HFFc6 (cell line): ENCODE data around the gene MAPKAPK5. TPM values are rescaled to one million over a fixed set of nuclear protein-coding genes. Genes with fewer than 3 reads are reported as not detected.
"Not testable (repeated sequence)": the region's sequence is repeated elsewhere in the genome, so short reads cannot be mapped to it uniquely, and the experiment has no call there.

ENCODE experiments used
- DNase-seq: peaks from one replicate; pipeline ENCODE4 v3.0.0-alpha.2; 2018
- H3K27ac Mint-ChIP-seq: 2 replicates; pipeline ENCODE4 v1.8.0; 2020; ENCODE audit warnings: mild to moderate bottlenecking, mixed read lengths
- H3K27me3 Mint-ChIP-seq: 2 replicates; pipeline ENCODE4 v1.8.0; 2021; ENCODE audit warnings: mild to moderate bottlenecking, moderate library complexity, mixed read lengths; ENCODE audit not compliant: insufficient read depth
- H3K36me3 Mint-ChIP-seq: 2 replicates; pipeline ENCODE4 v1.8.0; 2021; ENCODE audit warnings: low read depth, mixed read lengths
- H3K4me1 Mint-ChIP-seq: 2 replicates; pipeline ENCODE4 v1.8.0; 2020; ENCODE audit warnings: low read depth, mixed read lengths
- H3K4me3 Mint-ChIP-seq: 2 replicates; pipeline ENCODE4 v1.8.0; 2020; ENCODE audit warnings: mild to moderate bottlenecking, moderate library complexity, mixed read lengths
- H3K9me3 Mint-ChIP-seq: 2 replicates; pipeline ENCODE4 v1.8.0; 2020; ENCODE audit warnings: mild to moderate bottlenecking, mixed read lengths
- CTCF ChIP-seq: fragments of 200-600 bp; sonication (generic); IDR thresholded peaks from 2 replicates; pipeline ENCODE4 v1.5.0; 2021; ENCODE audit warnings: antibody characterized with exemption, mild to moderate bottlenecking
- total RNA-seq, 6 experiments: library from RNA; stranded (reverse); fragmentation: NEBNext Ultra II Directional; extraction: Animal tissue kit (Norgen Biotek cat#: 25700); gene quantifications; 2 replicates in 1 of 6; 3 replicates in 5 of 6; pipeline ENCODE4 v1.2.3, GENCODE V29; 2021

The MAPKAPK5 gene
- total RNA-seq, 6 experiments from 2014 or later, result 31.2 to 36.7 (median 34.1) TPM

- Mint-ChIP-seq H3K9me3 (no peaks in the 10 kb centered on the region), H3K27ac (no peak overlapping the region), H3K36me3 (no peaks in the 10 kb centered on the region), H3K4me1 (no peaks in the 10 kb centered on the region), H3K27me3 (peaks cover 20% of the 10 kb centered on the region), H3K4me3 (no peak overlapping the region)
- no peak for TF ChIP-seq CTCF
- DNase-seq, result no peak
Measured at GRCh38 chr12:111825509-111825908, 16.5 kb upstream of the MAPKAPK5 start.

- no peak for DNase-seq
- no peaks in the 10 kb centered on the region for H3K9me3 Mint-ChIP-seq
- H3K36me3 Mint-ChIP-seq, result no peaks in the 10 kb centered on the region
- no peak overlapping the region for H3K27ac Mint-ChIP-seq
- no peaks in the 10 kb centered on the region for H3K4me1 Mint-ChIP-seq
- no peak for TF ChIP-seq CTCF
- H3K27me3 Mint-ChIP-seq, result peaks cover 17% of the 10 kb centered on the region
- H3K4me3 Mint-ChIP-seq, result no peak overlapping the region
Measured at GRCh38 chr12:111826316-111826715, 15.7 kb upstream of the MAPKAPK5 start.

- TF ChIP-seq CTCF, result no peak
- no peaks in the 10 kb centered on the region for H3K36me3 Mint-ChIP-seq
- H3K27ac Mint-ChIP-seq, result no peak overlapping the region
- no peak overlapping the region for H3K4me3 Mint-ChIP-seq
- no peaks in the 10 kb centered on the region for H3K9me3 Mint-ChIP-seq
- DNase-seq, result no peak
- H3K4me1 Mint-ChIP-seq, result no peaks in the 10 kb centered on the region
- H3K27me3 Mint-ChIP-seq, result peaks cover 14% of the 10 kb centered on the region
Measured at GRCh38 chr12:111826992-111827391, 15.0 kb upstream of the MAPKAPK5 start.

GRCh38 chr12:111827907-111828306 lies 14.1 kb upstream of the MAPKAPK5 start:
- no peak overlapping the region for H3K27ac Mint-ChIP-seq

GRCh38 chr12:111828338-111828979 lies 13.6 kb upstream of the MAPKAPK5 start:
- DNase-seq, result no peak
- H3K27me3 Mint-ChIP-seq, result peaks cover 10% of the 10 kb centered on the region
- H3K36me3 Mint-ChIP-seq, result no peaks in the 10 kb centered on the region
- no peak overlapping the region for H3K27ac Mint-ChIP-seq
- H3K9me3 Mint-ChIP-seq, result no peaks in the 10 kb centered on the region
- TF ChIP-seq CTCF, result no peak
- H3K4me3 Mint-ChIP-seq, result peak overlapping the region; percentile 44
- no peaks in the 10 kb centered on the region for H3K4me1 Mint-ChIP-seq

More at GRCh38 chr12:111827907-111828306, 14.1 kb upstream of the MAPKAPK5 start:
- DNase-seq, result no peak
- no peaks in the 10 kb centered on the region for H3K4me1 Mint-ChIP-seq
- no peak for TF ChIP-seq CTCF
- H3K9me3 Mint-ChIP-seq, result no peaks in the 10 kb centered on the region
- H3K36me3 Mint-ChIP-seq, result no peaks in the 10 kb centered on the region
- peak overlapping the region; percentile 44 for H3K4me3 Mint-ChIP-seq
- H3K27me3 Mint-ChIP-seq, result peaks cover 14% of the 10 kb centered on the region

GRCh38 chr12:111829635-111830034 lies 12.4 kb upstream of the MAPKAPK5 start:
- not testable (repeated sequence) for H3K4me1 Mint-ChIP-seq, H3K4me3 Mint-ChIP-seq, H3K36me3 Mint-ChIP-seq, H3K9me3 Mint-ChIP-seq, DNase-seq, H3K27ac Mint-ChIP-seq, H3K27me3 Mint-ChIP-seq

- peaks cover 14% of the 10 kb centered on the region for H3K36me3 Mint-ChIP-seq
- DNase-seq, H3K4me1 Mint-ChIP-seq, H3K9me3 Mint-ChIP-seq, H3K27ac Mint-ChIP-seq, H3K27me3 Mint-ChIP-seq, H3K4me3 Mint-ChIP-seq: not testable (repeated sequence)
Measured at GRCh38 chr12:111834740-111835386, 7.2 kb upstream of the MAPKAPK5 start.

- H3K27ac Mint-ChIP-seq, DNase-seq, H3K4me3 Mint-ChIP-seq, H3K9me3 Mint-ChIP-seq, H3K27me3 Mint-ChIP-seq: not testable (repeated sequence)
- H3K36me3 Mint-ChIP-seq, result peaks cover 21% of the 10 kb centered on the region
- H3K4me1 Mint-ChIP-seq, result peaks cover 10% of the 10 kb centered on the region
Measured at GRCh38 chr12:111835531-111836181, 6.4 kb upstream of the MAPKAPK5 start.
